ENCODE measurements around the gene DVL3.

DNA sequence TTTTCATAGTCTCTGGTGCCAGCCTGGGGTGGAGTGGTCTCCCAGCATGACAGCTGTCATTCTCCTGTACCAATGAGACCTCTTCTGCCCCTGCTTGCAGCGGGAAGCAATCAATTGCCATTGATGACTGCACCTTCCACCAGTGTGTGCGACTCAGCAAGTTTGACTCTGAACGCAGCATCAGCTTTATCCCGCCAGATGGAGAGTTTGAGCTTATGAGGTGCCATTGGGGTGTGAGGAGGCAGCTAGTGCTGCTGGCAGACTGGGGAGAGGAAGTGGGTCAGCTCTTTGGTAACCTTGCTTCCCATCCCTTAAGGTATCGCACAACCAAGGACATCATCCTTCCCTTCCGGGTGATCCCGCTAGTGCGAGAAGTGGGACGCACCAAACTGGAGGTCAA, 26.4 kb downstream of the DVL3 start:
- TF ChIP-seq CTCF (IDR thresholded peaks at IDR 0.05) (no peak), ZFX (IDR thresholded peaks at IDR 0.05; ENCODE audit: borderline replicate concordance) (no peak)
